Measurements from ENCODE around the gene EXOC4.

The EXOC4 gene

DNA sequence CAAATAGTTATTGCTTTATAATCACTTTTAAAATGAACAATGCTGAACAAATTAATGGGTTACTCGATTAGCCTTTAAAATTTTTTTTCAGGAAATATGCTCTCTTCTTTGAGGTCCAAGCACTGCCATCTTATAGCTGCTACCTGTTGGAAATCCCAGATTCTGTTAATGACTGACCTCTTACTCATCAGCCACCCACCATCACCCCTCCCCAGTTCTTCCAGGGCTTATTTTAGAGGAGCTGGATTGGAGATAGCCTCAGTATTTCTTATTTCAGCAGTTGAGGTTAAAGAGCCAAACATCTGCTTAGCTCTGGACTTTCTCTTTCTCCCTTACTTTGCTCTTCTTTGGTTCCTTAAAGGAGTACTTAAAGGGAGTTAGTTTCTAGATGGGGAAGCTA, 420.0 kb downstream of the EXOC4 start:
- DNase-seq (ENCODE audit: low read depth, low spot score), result no peak

DNA sequence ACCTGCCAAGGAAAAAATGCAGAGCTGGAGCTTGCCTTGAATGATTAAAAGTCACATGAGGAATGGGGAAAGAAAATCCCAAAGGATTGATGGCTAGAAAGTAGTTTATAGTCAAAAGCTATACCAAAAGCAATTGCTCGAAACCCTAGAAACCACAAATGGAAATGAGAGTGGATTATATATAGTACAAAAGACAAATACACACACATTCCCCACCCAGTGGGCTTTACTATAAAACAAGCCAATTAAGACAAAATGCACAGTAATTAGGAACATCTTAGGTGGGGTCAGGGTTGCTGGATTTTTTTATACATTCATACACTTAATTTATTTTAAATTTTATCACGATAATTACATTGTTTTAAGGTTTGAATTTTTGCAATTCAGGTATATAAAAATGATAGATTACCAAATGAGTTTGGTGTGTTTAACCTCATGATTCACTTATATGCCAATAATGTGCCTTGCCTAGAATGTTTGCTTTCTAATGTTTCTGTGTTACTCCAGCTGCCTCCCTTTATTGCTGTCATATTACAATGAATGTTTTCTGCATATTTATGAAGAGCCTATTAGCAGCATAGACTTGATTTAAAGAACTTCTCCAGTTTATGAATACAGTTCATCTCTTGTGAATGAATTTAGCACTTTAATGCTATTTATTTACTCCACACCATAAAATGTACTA, 421.3 kb downstream of the EXOC4 start:
- no peak for DNase-seq (ENCODE audit: low read depth, low spot score)

DNA sequence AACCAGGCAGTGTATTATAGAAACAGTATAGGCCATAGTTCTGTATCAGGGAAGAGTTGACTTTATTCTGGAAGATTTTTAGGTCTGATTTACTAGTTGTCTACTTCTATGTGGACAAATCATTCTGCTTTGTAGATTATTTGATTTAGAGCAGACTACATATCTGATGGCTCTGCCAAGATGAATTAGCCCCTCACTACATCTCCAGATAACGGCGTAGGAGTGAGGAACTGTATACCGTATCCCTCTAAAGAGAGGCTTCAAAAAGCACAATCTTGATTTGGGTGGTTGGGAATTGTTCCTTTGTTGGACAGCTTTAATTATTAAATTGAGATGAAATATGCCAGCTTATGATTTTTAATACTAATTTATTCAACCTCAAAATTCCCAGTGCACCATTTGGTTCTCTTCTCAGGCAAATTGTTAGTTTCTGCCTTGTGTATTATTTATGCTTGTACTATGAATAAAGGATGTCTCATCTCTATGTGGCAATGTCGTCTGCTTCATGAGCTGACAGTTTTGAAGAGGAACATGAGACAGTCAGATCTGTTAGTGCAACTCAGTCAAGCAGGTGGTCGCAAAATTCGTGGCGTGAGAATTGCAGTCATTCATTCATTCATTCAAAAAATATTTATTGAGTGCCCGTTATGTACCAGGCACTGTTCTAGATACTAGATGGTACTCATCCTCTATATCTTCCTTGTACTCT, 422.8 kb downstream of the EXOC4 start:
- DNase-seq (ENCODE audit: low read depth, low spot score), result no peak

DNA sequence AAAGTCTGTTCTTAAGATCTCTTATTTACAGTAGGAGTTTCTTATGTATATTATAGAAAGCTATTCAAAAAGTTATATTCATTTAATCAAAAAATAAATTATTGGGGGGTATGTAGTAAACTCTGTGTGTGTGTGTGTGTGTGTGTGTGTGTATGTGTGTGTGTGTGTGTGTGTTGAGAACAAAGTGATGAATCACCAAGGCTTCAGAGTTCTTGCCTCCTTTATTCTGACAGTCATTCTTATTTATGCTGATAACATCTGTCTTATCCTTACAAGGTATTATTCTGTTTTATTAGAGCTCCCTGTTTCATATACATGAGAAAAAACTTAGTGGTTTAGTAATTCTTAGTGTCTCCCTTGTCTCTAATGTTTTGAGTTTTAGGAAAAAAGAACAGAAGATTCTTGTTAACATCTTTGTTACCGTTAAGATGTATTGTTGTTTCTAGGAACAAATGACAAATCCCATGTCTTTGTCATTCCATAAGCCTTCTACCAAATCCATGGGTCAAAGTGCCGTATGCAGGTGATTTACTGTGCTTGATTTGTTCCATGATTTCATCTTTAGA, 424.0 kb downstream of the EXOC4 start:
- DNase-seq (ENCODE audit: low read depth, low spot score), result no peak

DNA sequence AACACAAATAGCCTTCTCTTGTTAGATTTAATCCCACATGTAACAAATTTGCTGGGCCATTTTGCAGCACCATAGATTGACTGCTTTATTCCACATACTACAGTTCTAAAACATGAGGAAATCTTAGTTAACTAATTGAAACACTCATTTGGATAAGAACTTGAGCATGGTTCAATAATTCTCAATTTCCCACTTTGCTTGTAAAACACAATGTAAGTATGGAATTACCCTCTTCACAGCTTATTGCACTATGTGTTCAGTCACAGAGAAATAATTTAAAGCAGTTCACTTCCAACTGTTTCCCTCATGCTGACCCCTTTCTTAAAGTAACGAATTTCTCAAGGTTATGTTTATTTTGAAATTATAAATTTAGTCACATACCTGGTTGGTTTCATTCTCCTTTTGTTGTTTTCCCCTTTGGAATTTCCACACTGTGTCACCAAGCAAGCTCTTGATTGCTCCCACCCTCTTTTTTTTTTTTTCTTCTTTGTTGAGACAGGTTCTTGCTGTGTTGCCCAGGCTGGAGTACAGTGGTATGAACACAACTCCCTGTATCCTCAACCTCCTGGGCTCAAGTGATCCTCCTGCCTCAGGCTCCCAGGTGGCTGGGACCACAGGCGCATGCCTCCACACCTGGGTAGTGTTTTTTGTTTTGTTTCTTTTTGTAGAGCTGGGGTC, 425.4 kb downstream of the EXOC4 start:
- DNase-seq (ENCODE audit: low read depth, low spot score), result no peak

DNA sequence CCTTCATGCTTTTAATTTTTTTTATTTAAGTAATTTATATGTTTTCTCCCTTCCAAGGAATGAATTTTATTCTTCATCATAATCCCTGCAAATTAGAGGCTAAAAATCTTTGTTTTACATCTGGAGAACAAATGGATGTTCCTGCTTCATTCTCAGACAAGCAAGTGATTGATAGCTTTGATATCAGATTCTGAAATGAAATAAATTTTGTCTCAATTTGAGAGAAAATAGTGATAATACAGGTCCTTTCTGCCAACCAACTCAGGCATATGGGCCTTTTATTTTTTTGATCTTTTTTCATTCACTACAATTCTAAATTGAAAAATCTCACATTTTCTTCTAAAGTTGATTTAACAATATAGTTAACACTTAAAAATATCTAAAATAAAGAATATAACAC, 427.1 kb downstream of the EXOC4 start:
- no peak for DNase-seq (ENCODE audit: low read depth, low spot score)

DNA sequence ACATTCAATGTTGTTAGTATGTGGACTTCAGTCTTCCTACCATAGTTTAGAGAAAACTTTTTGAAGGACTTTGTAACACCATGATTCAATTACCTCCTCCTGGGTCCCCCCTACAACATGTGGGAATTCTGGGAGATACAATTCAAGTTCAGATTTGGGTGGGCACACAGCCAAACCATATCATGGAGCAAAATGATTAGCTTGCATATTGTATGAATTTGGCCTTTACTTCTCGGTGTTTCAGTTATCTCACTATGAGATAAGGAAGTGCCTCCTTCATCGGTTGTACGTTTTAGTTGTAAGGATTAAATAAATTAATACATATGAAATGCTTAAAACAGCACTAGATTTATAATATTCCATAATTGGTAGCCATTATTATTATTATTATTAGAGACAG, 428.7 kb downstream of the EXOC4 start:
- no peak for DNase-seq (ENCODE audit: low read depth, low spot score)

DNA sequence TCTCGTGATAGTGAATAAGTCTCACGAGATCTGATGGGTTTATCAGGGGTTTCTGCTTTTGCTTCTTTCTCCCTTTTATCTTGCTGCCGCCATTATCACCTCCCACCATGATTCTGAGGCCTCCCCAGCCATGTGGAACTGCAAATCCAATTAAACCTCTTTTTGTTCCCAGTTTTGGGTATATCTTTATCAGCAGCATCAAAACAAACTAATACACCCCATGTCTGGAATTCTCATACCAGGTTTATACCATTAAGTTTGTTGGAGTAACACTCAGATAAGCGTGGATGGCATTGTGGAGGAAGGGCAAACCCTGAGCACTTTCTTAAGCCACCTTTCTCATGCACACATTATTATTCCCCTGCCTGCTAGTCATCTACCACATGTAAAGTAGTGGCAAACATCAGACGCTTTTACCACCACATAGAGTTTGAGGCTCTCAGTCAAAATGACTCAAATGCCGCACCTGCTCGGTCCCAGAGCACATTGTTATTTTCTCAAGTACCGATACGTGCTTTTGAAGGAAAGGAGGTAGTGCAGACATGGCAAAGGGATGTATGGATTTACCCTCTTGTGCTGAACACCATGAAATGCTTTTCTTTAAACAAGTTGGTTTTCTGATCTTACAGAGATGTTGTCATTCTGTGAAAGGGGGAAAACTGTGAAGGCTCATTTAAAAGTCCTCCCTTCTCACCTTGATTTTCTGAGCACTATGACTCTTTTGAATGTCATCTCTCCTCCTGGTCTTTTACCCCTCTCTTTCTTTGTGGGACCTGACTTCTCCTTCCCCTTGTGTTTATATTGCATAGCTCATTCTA, 429.7 kb downstream of the EXOC4 start:
- no peak for DNase-seq (ENCODE audit: low read depth, low spot score)

DNA sequence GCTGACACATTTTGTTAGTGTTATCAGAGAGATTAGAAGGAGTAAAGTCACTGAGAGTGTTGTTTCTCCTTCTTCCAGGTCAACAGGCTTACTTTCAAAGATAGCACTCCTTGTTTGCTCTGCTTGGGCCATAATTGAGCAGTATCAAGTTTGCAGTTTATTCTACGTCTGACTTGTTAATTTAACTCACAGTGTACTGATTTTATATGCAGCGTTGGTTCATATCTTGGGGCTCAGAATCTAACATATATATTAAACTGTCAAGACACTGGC, 430.2 kb downstream of the EXOC4 start:
- no peak for DNase-seq (ENCODE audit: low read depth, low spot score)

DNA sequence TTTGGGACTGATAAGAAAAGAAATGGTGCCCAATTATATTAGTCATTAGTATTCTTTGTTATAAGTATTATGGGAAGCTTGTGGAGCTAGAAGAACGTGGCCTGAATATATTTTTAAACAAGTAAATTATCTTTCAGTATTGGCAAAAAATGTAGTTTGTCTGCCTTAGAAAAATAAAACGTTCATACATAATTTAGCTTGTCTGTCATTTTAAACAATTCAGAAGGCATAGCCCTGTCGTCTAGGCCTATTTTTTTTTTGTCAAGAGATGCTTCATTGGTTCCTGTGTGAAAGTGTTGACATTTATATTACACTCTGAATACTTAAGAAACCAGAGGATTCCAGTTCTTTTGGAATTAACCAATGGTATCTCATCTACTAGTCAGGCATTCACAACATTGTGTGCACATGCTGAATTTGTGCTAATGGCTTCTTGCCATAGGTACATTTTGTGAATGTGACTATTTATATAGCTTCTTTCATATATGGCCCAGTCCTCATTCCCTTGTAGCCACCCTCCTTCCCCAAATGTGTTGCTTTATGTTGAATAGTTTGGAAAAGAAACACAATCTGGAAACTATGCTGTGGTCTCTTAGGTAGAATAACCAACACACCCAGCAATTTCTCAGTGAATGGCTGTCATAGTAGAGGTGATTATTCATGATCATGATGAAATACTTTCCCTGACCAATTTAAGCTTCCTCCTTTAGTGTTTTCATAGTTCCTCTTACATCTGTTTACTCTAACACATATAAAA, 435.8 kb downstream of the EXOC4 start:
- DNase-seq (ENCODE audit: low read depth, low spot score), result no peak

DNA sequence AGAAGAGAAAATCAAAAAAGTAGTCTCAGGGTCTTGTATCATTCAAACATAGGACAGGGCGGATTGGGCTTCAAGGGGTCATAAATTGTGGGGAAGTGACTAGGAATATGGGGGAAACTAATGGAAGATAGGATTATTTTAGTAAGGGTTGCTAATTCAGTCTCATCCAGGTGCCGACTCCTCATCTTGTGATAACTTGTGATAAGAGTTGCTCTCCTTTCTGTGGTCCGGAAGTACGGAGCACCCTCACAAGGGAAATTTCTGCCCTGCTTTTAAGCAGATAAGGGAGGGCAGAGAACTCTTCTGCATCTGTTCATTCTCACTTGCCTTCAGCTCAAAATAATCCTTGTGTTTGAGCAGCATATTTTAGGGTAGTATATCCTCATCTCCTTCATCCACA, 437.9 kb downstream of the EXOC4 start:
- DNase-seq (ENCODE audit: low read depth, low spot score), result no peak

DNA sequence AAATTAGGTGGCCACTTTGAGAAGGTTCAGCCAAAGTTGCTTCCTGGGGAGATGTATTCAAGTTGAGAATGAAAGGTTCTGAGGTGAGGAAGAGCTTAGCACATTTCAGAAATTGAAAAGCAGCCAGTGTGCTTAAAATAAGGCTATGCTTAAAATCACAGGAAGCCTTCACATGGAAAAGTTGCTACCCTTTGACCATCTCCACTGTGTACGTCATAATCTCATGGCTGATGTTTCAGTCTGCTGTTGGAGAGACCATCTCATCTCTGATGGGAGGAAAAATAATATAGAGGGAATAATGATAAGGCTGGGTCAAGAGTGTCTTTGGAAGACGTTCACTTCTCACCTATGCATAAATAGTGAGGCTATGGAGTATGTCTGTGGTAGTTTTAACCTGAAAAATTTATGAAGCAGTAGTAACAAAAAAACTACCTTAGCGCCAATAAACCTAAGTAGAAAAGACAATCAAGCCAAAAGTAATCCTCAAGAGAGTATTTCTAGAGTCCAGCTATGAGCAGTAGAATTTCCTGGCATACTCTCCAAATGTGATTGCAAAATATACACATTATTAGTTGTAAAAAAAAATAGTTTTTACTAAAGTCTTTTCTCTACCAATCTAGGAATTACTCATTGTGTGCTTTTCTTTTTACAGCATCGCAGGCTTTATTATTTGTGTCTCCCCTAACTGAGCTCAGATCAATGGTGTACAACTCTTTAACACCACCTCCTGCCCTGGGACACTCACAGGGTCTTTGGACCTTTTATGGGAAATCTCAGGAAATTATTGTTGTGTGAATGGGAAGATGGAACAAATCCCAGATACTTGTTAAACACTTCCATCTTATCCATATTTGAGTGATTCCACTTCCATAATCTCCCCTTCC, 439.1 kb downstream of the EXOC4 start:
- no peak for DNase-seq (ENCODE audit: low read depth, low spot score)

DNA sequence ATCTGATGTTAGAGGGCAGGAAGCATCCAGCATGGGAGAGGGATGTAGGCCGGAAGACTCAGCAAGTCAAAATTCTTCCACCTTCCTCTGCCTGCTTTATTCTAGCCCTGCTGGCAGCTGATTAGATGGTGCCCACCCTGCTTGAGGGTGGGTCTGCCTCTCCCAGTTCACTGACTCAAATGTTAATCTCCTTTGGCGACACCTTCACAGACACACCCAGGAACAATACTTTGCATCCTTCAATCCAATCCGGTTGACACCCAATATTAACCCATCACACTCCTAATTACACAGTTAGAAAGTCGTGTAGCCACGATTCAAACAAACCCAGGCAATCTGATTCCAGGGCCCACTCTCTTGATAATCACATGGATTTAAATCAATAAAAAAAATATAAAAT, 440.4 kb downstream of the EXOC4 start:
- no peak for DNase-seq (ENCODE audit: low read depth, low spot score)

DNA sequence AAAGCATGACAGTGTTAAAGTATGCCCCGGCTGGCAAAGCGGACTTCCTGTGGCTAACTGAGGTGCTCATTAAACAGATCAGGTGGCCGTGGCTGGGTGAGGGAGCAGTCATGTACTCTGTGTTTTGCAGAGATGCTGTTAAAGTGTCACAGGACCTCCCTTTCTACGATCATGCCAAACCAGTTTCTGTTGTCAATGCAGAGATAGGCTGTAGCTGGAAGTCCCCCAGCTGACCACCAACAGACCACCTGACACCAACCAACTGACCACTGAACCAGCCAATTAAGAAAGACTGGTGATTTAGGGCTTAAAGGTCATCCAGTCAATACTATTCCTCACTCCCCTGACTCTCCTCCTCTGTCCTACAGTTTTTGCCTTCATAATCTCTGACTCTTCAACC, 443.2 kb downstream of the EXOC4 start:
- DNase-seq (ENCODE audit: low read depth, low spot score), result no peak

DNA sequence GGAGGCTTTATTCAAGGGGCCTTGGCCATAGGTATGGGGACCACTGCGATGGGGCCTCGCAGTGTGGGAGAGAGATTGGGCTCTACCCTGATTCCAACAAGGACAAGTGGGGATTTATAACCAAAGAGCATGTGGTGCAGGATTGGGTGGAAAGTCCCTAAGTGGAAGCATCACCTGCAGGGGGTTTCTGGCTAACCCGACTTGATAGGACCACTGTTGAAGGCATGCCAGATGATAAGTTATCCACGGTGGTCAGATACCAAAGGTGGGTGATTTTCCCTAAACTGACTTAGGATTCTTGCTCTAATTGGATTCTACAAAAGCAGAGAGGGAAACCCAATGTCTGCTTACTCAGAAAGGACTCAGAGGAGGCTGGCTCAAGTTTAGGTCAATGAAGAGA, 444.7 kb downstream of the EXOC4 start:
- DNase-seq (ENCODE audit: low read depth, low spot score), result no peak

DNA sequence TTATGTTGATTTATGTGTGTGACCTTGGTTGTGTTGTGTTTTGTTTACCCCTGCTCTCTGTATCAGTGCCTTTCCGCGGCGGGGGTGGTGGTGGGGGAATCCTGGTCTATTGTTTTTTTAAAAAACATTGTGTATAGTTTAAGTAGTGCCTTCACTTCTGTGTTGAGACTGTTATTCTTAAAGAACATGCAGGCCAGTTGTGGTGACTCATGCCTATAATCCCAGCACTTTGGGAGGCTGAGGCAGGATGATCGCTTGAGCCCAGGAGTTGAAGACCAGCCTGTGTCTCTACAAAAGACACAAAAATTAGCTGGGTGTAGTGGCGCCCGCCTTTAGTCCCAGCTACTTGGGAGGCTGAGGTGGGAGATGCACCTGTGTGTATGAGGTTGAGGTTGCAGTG, 445.2 kb downstream of the EXOC4 start:
- peak; percentile 41 for DNase-seq (ENCODE audit: low read depth, low spot score)

DNA sequence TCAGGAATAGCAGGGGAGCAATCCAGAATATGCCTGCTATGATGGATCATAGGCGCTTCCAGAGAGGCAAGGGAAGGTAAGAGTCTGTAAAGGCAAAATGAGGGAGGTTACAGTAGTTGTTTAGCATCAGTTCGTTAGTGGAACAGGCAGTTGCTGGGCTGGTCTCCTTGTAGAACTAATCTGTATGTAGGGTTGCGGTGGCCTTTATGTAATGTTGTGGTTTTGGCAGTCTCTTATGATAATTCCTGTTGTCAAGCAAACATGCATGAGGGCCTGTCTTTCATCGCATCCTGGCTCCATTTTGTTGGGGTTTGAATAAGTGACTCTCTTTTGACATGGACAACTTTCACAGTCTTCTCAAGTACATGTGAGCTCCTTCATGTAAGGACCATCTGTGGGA, 446.5 kb downstream of the EXOC4 start:
- no peak for DNase-seq (ENCODE audit: low read depth, low spot score)

DNA sequence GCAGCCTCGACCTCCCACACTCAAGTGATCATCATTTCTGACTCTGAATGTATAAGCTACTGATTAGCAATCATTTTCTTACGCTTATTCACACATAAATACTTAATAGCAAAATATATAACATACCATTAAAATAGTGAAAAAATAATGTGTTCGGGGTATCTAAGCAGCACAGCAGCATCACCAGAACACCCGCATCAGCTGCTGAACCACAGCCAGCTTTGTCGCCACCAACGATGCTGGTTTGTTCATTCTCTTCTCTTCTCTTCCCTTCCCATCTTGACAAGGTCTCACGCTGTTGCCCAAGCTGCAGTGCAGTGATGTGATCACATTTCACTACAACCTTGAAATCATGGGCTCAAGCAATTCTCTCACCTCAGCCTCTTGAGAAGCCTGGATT, 449.2 kb downstream of the EXOC4 start:
- no peak for DNase-seq (ENCODE audit: low read depth, low spot score)

DNA sequence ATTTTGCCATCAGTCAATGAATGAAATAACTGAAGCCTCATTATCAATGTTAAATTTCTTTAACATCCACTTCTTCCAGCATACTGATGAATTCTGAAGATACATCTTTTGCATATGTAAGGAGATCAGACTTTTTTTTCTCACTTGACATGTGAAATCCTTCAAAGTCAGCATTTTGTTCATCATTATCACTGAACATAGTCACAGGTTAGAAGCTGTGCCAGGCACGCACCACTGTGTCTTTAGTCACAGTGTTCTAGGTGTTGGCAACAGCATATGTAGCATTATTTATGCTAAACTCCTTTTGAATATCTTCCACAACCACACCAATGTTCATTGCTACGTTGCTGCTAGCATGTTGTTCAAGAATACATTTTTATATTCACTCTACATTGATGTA, 450.1 kb downstream of the EXOC4 start:
- DNase-seq (ENCODE audit: low read depth, low spot score), result no peak

DNA sequence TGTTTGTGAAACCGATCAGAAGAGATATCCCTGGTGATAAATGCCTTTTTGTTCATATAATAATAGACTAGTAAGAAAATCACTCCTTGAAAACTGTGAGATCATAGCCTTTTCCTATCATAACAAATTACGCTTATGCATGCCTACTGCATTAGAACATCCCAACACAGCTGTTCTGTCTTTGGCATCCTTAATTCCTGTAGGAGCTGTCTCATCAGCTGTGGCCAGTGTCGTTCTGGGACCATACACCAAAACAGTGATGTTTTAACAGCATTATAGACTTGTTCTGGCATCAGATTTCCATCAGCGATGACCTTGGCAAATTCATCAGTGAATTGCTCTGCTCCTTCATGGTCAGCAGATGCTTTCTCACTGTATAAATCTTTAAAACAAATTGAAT, 450.7 kb downstream of the EXOC4 start:
- DNase-seq (ENCODE audit: low read depth, low spot score), result peak; percentile 17

Measured in brain pericyte (primary cell).